Prostate gland (tissue), 2 donors: Measurements from ENCODE around the gene CYBA. TPM values are rescaled to one million over a fixed set of nuclear protein-coding genes. Genes with fewer than 3 reads are reported as not detected.

ENCODE experiments used
- DNase-seq: peaks from one replicate; pipeline ENCODE4 v3.0.0-alpha.2; 2019; ENCODE audit warnings: low spot score
- H3K27ac ChIP-seq, 2 donors: fragments of 200-600 bp; sonication (generic); 2 replicates each; pipeline ENCODE4 v1.5.1; 2017 to 2019
- H3K27me3 ChIP-seq: fragments of 200-600 bp; sonication (generic); replicated peaks from 2 replicates; pipeline ENCODE4 v1.5.1; 2019; ENCODE audit not compliant: insufficient read depth
- H3K36me3 ChIP-seq, 2 donors: fragments of 200-600 bp; sonication (generic); 1 replicate in 1 of 2; 2 replicates in 1 of 2; pipeline versions ENCODE4 v1.5.1 to v1.8.1; 2017 to 2019
- H3K4me1 ChIP-seq: fragments of 200-600 bp; sonication (generic); replicated peaks from 2 replicates; pipeline ENCODE4 v1.5.1; 2019
- H3K4me3 ChIP-seq, 2 donors: fragments of 200-600 bp; sonication (generic); 2 replicates each; pipeline ENCODE4 v1.5.1; 2017 to 2019
- H3K9me3 ChIP-seq: fragments of 200-600 bp; sonication (generic); 2 replicates; pipeline ENCODE4 v1.5.1; 2017
- CTCF ChIP-seq, 4 experiments: fragments of 200-600 bp in 2 of 4; fragments of 450-650 bp in 2 of 4; sonication (generic) in 2 of 4; IDR thresholded peaks; 1 replicate in 3 of 4; 2 replicates in 1 of 4; pipeline ENCODE4 v1.5.1; 2016 to 2019; ENCODE audit warnings: antibody characterized with exemption in 4 of 4, mild to moderate bottlenecking in 2 of 4, moderate library complexity in 2 of 4
- POLR2A ChIP-seq: fragments of 450-650 bp; IDR thresholded peaks from one replicate; pipeline ENCODE4 v1.6.1; 2016; ENCODE audit warnings: antibody characterized with exemption, mild to moderate bottlenecking
- POLR2AphosphoS5 ChIP-seq: sonication (generic); formaldehyde crosslinking; IDR thresholded peaks from one replicate; pipeline ENCODE4 v1.6.1; 2017; ENCODE audit warnings: antibody characterized with exemption
- WGBS: methylation state at CpG from one replicate; pipeline ENCODE4 v1.1.5; 2018; 5-methylcytosine and 5-hydroxymethylcytosine counted together
- intact Hi-C: fragments of 100-400 bp; cut with DNase I; formaldehyde crosslinking; loops from one replicate; pipeline ENCODE4 v1.14.2; 2022
- total RNA-seq, 2 donors: library from RNA; depleted of rRNA; stranded (reverse); fragments of >200 nt; gene quantifications; one replicate each; pipeline ENCODE4 v1.1.0, GENCODE V29; 2016

Gene CYBA
- total RNA-seq, 2 donors from 2014 or later: 86.0 to 155 TPM

- intact Hi-C loops: no loop called here
- Histone ChIP-seq H3K36me3 (no peaks in the 10 kb centered on the region), H3K4me1 (no peaks in the 10 kb centered on the region), H3K27ac (no peak overlapping the region), H3K27me3 (no peaks in the 10 kb centered on the region), H3K4me3 (no peak overlapping the region), H3K9me3 (no peaks in the 10 kb centered on the region)
- DNase-seq: no peak
- WGBS: 67% methylated on average over 12 of the region's 13 CpGs
- TF ChIP-seq CTCF (IDR thresholded peaks at IDR 0.05): no peak
- no peak for TF ChIP-seq POLR2AphosphoS5
- no peak for TF ChIP-seq POLR2A
Measured at GRCh38 chr16:88677721-88678120, 26.9 kb upstream of the CYBA start.

- Histone ChIP-seq H3K9me3 (no peaks in the 10 kb centered on the region), H3K4me3 (no peak overlapping the region), H3K4me1 (no peaks in the 10 kb centered on the region), H3K27ac (no peak overlapping the region), H3K36me3 (no peaks in the 10 kb centered on the region), H3K27me3 (no peaks in the 10 kb centered on the region)
- TF ChIP-seq POLR2AphosphoS5 (no peak), POLR2A (no peak), CTCF (IDR thresholded peaks at IDR 0.05) (no peak)
- DNase-seq: no peak
- intact Hi-C loops: no loop called here
- WGBS: 82% methylated on average over 22 of the region's 22 CpGs
Measured at GRCh38 chr16:88676502-88677242, 25.8 kb upstream of the CYBA start.

DNA sequence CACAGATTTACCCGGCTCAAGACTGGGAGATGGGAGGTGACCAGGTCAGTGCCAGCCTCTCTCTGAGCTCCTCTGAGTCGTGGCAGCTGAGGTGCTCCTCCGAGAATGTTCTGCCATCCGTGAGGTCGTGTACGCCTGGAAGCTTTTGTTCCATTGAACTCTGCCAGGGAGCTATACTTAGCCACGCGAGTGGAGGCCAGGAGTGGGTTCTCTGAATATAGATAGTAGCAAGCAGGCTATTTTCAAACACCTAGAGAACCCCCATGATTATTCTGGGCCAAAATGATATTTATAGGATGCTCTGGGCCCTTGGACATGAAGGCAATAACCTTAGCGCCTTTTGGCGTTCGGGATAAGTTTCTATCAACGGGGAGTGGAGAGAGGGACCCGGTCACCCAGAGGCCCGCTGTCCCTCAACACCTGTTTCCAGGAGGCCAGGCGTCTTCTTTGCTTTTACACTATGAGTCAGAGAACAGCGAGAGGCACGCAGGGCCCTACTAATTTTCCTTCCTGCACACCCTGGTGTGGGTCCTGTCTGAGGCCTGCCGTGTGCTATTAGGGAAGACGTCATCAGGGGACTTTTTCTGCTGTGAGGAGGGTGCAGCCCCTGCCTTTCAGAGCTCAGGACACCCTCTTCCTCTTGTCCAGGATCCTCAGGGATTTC, 23.0 kb upstream of the CYBA start:
- intact Hi-C loops: no loop called here
- no peak for DNase-seq
- Histone ChIP-seq H3K27me3 (no peaks in the 10 kb centered on the region), H3K27ac (no peak overlapping the region), H3K4me3 (no peak overlapping the region), H3K9me3 (no peaks in the 10 kb centered on the region), H3K36me3 (no peaks in the 10 kb centered on the region), H3K4me1 (no peaks in the 10 kb centered on the region)
- WGBS: 92% methylated on average over 19 of the region's 19 CpGs
- TF ChIP-seq POLR2A (no peak), POLR2AphosphoS5 (no peak), CTCF (IDR thresholded peaks at IDR 0.05) (no peak)

DNA sequence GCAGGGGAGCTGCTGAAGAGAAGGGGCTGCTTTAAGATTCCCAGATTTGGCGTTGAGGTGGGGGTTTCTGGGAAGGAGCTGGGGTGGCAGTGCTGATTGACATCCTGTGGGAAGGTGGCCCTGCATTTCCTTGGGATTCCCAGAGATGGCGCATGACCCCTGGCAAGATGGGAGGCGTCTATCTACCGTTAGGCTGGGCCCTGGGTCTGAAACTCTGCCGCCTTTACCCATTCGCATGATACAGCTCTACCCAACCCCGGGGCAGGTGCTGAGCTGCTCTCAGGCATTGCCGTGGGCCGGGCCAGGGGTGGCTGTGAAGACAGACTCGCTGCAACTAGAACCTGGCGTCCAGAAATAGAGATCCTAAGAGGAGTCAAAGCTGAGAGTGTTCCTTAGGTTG, 21.9 kb upstream of the CYBA start:
- 62% methylated on average over 11 of the region's 11 CpGs for WGBS
- Histone ChIP-seq H3K27me3 (no peaks in the 10 kb centered on the region), H3K4me3 (no peak overlapping the region), H3K27ac (no peak overlapping the region), H3K4me1 (no peaks in the 10 kb centered on the region), H3K9me3 (no peaks in the 10 kb centered on the region), H3K36me3 (no peaks in the 10 kb centered on the region)
- intact Hi-C loops: no loop called here
- no peak for DNase-seq
- TF ChIP-seq POLR2A: no peak
- no peak for TF ChIP-seq POLR2AphosphoS5
- TF ChIP-seq CTCF (IDR thresholded peaks at IDR 0.05): no peak

DNA sequence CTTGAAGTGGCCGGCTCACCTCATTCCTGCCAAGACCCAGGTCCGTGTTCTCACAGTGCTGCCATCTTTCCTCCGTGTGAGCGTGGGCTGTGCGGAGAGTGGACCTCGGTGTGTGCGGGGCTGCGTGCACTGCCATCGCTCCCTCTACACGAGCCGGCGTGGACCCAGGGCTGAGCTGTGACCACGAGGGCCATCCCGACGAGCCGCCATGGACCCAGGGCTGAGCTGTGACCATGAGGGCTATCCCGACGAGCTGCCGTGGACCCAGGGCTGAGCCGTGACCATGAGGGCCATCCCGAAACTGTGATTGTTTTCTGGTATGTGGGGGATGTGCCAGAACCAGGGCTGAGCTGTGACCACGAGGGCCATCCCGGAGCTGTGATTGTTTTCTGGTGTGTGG, 21.0 kb upstream of the CYBA start:
- H3K36me3 ChIP-seq: no peaks in the 10 kb centered on the region
- no peak overlapping the region for H3K4me3 ChIP-seq
- WGBS: 88% methylated on average over 23 of the region's 23 CpGs
- H3K9me3 ChIP-seq: no peaks in the 10 kb centered on the region
- no peak overlapping the region for H3K27ac ChIP-seq
- no peak for TF ChIP-seq CTCF (IDR thresholded peaks at IDR 0.05)
- TF ChIP-seq POLR2A: no peak
- no peak for TF ChIP-seq POLR2AphosphoS5
- no peak for DNase-seq
- H3K4me1 ChIP-seq: no peaks in the 10 kb centered on the region
- H3K27me3 ChIP-seq: no peaks in the 10 kb centered on the region
- intact Hi-C loops: no loop called here
